Measurements from ENCODE around the gene HESX1.

The HESX1 gene

DNA sequence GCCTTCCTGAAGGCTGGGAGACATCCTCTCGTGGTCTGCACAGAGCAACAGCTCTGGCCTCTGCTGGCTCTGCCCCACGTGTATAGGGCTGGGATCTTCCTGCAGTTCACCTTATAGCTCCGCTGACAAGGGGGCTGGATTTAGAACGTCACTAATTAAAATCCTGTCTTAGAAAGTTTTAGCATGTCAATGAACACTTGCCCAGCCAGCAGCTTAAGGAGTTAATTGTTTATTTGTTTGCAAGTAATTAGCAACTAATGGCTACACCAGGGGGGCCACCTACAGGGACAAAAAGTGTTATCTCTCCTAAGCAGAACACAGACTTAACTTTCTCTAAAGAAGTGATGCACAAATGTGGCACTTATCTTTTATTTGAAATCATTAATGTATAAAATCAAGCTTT is at the start of gene HESX1:
Gene HESX1 (minus strand): TSS at position 84 of the 403 bp plus-strand sequence. CDS start 60 bp downstream, at position 24.
- no peak for TF ChIP-seq YY1 (IDR thresholded peaks at IDR 0.05; ENCODE audit: low read depth)
- TF ChIP-seq MAX (IDR thresholded peaks at IDR 0.05) = no peak

- no peak for TF ChIP-seq CEBPB (IDR thresholded peaks at IDR 0.05)
- TF ChIP-seq NFIC (IDR thresholded peaks at IDR 0.05) = no peak
- no peak for TF ChIP-seq CREB1 (IDR thresholded peaks at IDR 0.05; ENCODE audit: low read depth)
- TF ChIP-seq RAD21 (IDR thresholded peaks at IDR 0.05; ENCODE audit: low read depth) = no peak
- no peak for TF ChIP-seq TEAD4 (IDR thresholded peaks at IDR 0.05)
- TF ChIP-seq TAF1 (IDR thresholded peaks at IDR 0.05; ENCODE audit: low read depth) = no peak
- TF ChIP-seq EGR1 (IDR thresholded peaks at IDR 0.05) = no peak
- no peak for TF ChIP-seq TCF12 (IDR thresholded peaks at IDR 0.05; ENCODE audit: low read depth)
- TF ChIP-seq YY1 (IDR thresholded peaks at IDR 0.05; ENCODE audit: low read depth) = no peak
- TF ChIP-seq, protein P1, sequence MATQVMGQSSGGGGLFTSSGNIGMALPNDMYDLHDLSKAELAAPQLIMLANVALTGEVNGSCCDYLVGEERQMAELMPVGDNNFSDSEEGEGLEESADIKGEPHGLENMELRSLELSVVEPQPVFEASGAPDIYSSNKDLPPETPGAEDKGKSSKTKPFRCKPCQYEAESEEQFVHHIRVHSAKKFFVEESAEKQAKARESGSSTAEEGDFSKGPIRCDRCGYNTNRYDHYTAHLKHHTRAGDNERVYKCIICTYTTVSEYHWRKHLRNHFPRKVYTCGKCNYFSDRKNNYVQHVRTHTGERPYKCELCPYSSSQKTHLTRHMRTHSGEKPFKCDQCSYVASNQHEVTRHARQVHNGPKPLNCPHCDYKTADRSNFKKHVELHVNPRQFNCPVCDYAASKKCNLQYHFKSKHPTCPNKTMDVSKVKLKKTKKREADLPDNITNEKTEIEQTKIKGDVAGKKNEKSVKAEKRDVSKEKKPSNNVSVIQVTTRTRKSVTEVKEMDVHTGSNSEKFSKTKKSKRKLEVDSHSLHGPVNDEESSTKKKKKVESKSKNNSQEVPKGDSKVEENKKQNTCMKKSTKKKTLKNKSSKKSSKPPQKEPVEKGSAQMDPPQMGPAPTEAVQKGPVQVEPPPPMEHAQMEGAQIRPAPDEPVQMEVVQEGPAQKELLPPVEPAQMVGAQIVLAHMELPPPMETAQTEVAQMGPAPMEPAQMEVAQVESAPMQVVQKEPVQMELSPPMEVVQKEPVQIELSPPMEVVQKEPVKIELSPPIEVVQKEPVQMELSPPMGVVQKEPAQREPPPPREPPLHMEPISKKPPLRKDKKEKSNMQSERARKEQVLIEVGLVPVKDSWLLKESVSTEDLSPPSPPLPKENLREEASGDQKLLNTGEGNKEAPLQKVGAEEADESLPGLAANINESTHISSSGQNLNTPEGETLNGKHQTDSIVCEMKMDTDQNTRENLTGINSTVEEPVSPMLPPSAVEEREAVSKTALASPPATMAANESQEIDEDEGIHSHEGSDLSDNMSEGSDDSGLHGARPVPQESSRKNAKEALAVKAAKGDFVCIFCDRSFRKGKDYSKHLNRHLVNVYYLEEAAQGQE (IDR thresholded peaks at IDR 0.05; ENCODE audit: low read depth) = no peak
- no peak for TF ChIP-seq FOXM1 (IDR thresholded peaks at IDR 0.05; ENCODE audit: borderline replicate concordance, low read depth)
Measured at GRCh38 chr3:57244946-57245345, 45.2 kb upstream of the HESX1 start.

GRCh38 chr3:57234613-57235575 is 35.1 kb upstream of the HESX1 start:
- TF ChIP-seq, protein P1 (IDR thresholded peaks at IDR 0.05; ENCODE audit: low read depth) = no peak

GRCh38 chr3:57233799-57234198 is 34.0 kb upstream of the HESX1 start:
- TF ChIP-seq USF1 (IDR thresholded peaks at IDR 0.05) = no peak
- no peak for TF ChIP-seq FOXM1 (IDR thresholded peaks at IDR 0.05; ENCODE audit: borderline replicate concordance, low read depth)
- TF ChIP-seq, protein P1 (IDR thresholded peaks at IDR 0.05; ENCODE audit: low read depth) = no peak
- no peak for TF ChIP-seq TAF1 (IDR thresholded peaks at IDR 0.05; ENCODE audit: low read depth)
- no peak for TF ChIP-seq YY1 (IDR thresholded peaks at IDR 0.05; ENCODE audit: low read depth)
- TF ChIP-seq ZBTB7A (IDR thresholded peaks at IDR 0.05; ENCODE audit: low read depth) = no peak
- TF ChIP-seq TCF12 (IDR thresholded peaks at IDR 0.05; ENCODE audit: low read depth) = no peak
- TF ChIP-seq EP300 (IDR thresholded peaks at IDR 0.05; ENCODE audit: borderline replicate concordance) = no peak
- no peak for TF ChIP-seq CREB1 (IDR thresholded peaks at IDR 0.05; ENCODE audit: low read depth)
- no peak for TF ChIP-seq CEBPB (IDR thresholded peaks at IDR 0.05)
- no peak for TF ChIP-seq EGR1 (IDR thresholded peaks at IDR 0.05)

- TF ChIP-seq YY1 (IDR thresholded peaks at IDR 0.05; ENCODE audit: low read depth) (no peak), ZBTB7A (IDR thresholded peaks at IDR 0.05; ENCODE audit: low read depth) (no peak), USF1 (IDR thresholded peaks at IDR 0.05) (no peak), TCF12 (IDR thresholded peaks at IDR 0.05; ENCODE audit: low read depth) (no peak)
Measured at GRCh38 chr3:57230006-57230405, 30.2 kb upstream of the HESX1 start.
